NT2/D1 (cell line): ENCODE results near the gene UNC5B.

Experiments used
- SUZ12 ChIP-seq: IDR thresholded peaks from 2 replicates; pipeline ENCODE4 v1.6.1; 2011; ENCODE audit not compliant: insufficient read length, insufficient read depth; ENCODE audit errors: extremely low read depth
- YY1 ChIP-seq: IDR thresholded peaks from 2 replicates; pipeline ENCODE4 v1.6.1; 2011; ENCODE audit not compliant: insufficient read length, insufficient read depth
- ZNF274 ChIP-seq: IDR thresholded peaks from 2 replicates; pipeline ENCODE4 v1.6.1; 2011; ENCODE audit warnings: mild to moderate bottlenecking, low read depth, low read length

- TF ChIP-seq ZNF274 (no peak), YY1 (no peak), SUZ12 (no peak)
These were observed 124.9 kb downstream of the UNC5B start for GRCh38 chr10:71337219-71337701.
